OCI-LY1 (cell line): ENCODE results near the gene SSBP3.

Experiments
- H2AFZ ChIP-seq: fragments of 200-600 bp; sonication (generic), shearing (Covaris generic); 2 replicates; pipeline ENCODE4 v1.6.0; 2014; ENCODE audit warnings: antibody characterized with exemption, mild to moderate bottlenecking, low read length
- H3F3A ChIP-seq: fragments of 200-600 bp; sonication (generic), shearing (Covaris generic); 2 replicates; pipeline ENCODE4 v1.6.0; 2014; ENCODE audit warnings: mild to moderate bottlenecking, antibody characterized with exemption, low read length, moderate library complexity; ENCODE audit not compliant: insufficient read depth
- H3K27ac ChIP-seq: fragments of 200-600 bp; sonication (generic); 2 replicates; pipeline ENCODE4 v1.5.1; 2014; ENCODE audit warnings: low read length, mixed run types, mild to moderate bottlenecking, low read depth; ENCODE audit not compliant: poor library complexity, severe bottlenecking
- H3K27me3 ChIP-seq: fragments of 200-600 bp; sonication (generic); 2 replicates; pipeline ENCODE4 v1.6.0; 2014; ENCODE audit warnings: antibody characterized with exemption, mild to moderate bottlenecking, low read length, moderate library complexity; ENCODE audit not compliant: insufficient read depth
- H3K36me3 ChIP-seq: fragments of 200-600 bp; sonication (generic); 2 replicates; pipeline ENCODE4 v1.6.1; 2014; ENCODE audit warnings: mild to moderate bottlenecking, antibody characterized with exemption, low read length, moderate library complexity, mixed read lengths; ENCODE audit not compliant: insufficient read depth
- H3K4me1 ChIP-seq: fragments of 200-600 bp; sonication (generic); 2 replicates; pipeline ENCODE4 v1.5.1; 2014; ENCODE audit warnings: mild to moderate bottlenecking, low read length, moderate library complexity; ENCODE audit not compliant: insufficient read depth, severe bottlenecking
- H3K4me2 ChIP-seq: fragments of 200-600 bp; sonication (generic), shearing (Covaris generic); 2 replicates; pipeline ENCODE4 v1.6.1; 2014; ENCODE audit warnings: low read length
- H3K4me3 ChIP-seq: fragments of 200-600 bp; sonication (generic); 2 replicates; pipeline ENCODE4 v1.5.1; 2014; ENCODE audit warnings: low read length, low read depth, mild to moderate bottlenecking, mixed read lengths; ENCODE audit not compliant: poor library complexity, severe bottlenecking
- H3K79me2 ChIP-seq: fragments of 200-600 bp; shearing (Covaris generic); 2 replicates; pipeline ENCODE4 v1.6.1; 2016; ENCODE audit warnings: mixed run types, low read length, mixed read lengths; ENCODE audit not compliant: insufficient read depth
- H3K9ac ChIP-seq: fragments of 200-600 bp; sonication (generic), shearing (Covaris generic); 2 replicates; pipeline ENCODE4 v1.6.1; 2014; ENCODE audit warnings: mild to moderate bottlenecking, low read length, mixed read lengths
- H3K9me2 ChIP-seq: fragments of 200-600 bp; sonication (generic), shearing (Covaris generic); 2 replicates; pipeline ENCODE4 v1.6.1; 2014; ENCODE audit warnings: low read depth, mild to moderate bottlenecking, low read length, mixed read lengths
- H3K9me3 ChIP-seq: fragments of 200-600 bp; shearing (Covaris generic); 2 replicates; pipeline ENCODE4 v1.6.1; 2014; ENCODE audit warnings: low read length, mixed read lengths
- H4K20me1 ChIP-seq: fragments of 200-600 bp; sonication (generic), shearing (Covaris generic); 2 replicates; pipeline ENCODE4 v1.6.0; 2016; ENCODE audit warnings: mild to moderate bottlenecking, low read length; ENCODE audit not compliant: insufficient read depth
- EZH2 ChIP-seq: fragments of 200-600 bp; sonication (generic), shearing (Covaris generic); IDR thresholded peaks from 2 replicates; pipeline ENCODE4 v1.8.0; 2017; ENCODE audit warnings: borderline replicate concordance, mixed run types, mild to moderate bottlenecking, antibody characterized with exemption, low read length, moderate library complexity, mixed read lengths
- TF ChIP-seq, protein P1 (sequence below): fragments of 200-600 bp; sonication (generic), shearing (Covaris generic); IDR thresholded peaks from 2 replicates; pipeline ENCODE4 v1.5.1; 2017; ENCODE audit warnings: mild to moderate bottlenecking, antibody characterized with exemption, low read length, moderate library complexity, mixed read lengths

Gene SSBP3

DNA sequence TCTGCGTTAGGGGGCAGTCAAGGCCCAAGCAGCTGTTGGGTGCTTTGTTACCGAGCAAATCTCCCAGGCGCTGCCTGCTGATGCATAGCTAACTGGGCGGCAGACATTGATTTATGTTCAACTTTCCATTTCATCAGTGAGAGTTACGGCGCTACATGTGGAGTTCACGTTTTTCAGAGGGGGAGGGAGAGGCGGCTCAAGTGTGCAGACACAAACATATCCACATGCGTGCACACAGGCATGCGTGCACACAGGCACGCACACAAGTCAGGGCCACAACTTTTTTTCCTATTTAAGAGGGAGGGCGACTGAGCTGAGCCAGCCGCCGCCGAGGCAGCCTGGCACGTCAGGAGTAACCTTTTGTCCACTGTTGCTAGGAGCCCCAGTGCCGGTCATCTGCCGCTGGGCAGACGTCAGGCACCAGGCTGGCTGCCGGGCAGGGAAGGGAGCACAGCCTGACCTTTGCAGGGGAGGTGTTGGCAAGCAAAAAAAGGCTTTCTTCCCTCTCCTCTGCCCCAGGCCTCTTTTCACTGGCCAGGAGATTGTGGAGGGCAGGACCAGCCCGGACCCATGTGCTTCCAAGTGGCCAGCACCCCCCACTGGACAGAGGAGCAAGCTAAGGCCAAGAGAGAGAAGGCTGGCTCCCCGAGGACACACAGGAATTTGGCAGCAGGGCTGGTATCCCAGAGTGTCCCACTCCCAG is 133.0 kb downstream of the SSBP3 start:
- Histone ChIP-seq H3K36me3 (no peaks in the 10 kb centered on the region), H3K79me2 (no peaks in the 10 kb centered on the region), H3K4me2 (peak overlapping the region; percentile 41; the same call in 1 of the 2 replicates), H2AFZ (no peak overlapping the region), H3K9me2 (no peaks in the 10 kb centered on the region), H3K4me1 (peaks cover 14% of the 10 kb centered on the region), H3K27ac (no peak overlapping the region), H3K27me3 (no peaks in the 10 kb centered on the region), H3F3A (no peaks in the 10 kb centered on the region), H3K9ac (no peak overlapping the region; the same call in 1 of the 2 replicates), H3K4me3 (no peak overlapping the region), H3K9me3 (no peaks in the 10 kb centered on the region), H4K20me1 (no peaks in the 10 kb centered on the region)
- no peak for TF ChIP-seq EZH2
- TF ChIP-seq, protein P1, sequence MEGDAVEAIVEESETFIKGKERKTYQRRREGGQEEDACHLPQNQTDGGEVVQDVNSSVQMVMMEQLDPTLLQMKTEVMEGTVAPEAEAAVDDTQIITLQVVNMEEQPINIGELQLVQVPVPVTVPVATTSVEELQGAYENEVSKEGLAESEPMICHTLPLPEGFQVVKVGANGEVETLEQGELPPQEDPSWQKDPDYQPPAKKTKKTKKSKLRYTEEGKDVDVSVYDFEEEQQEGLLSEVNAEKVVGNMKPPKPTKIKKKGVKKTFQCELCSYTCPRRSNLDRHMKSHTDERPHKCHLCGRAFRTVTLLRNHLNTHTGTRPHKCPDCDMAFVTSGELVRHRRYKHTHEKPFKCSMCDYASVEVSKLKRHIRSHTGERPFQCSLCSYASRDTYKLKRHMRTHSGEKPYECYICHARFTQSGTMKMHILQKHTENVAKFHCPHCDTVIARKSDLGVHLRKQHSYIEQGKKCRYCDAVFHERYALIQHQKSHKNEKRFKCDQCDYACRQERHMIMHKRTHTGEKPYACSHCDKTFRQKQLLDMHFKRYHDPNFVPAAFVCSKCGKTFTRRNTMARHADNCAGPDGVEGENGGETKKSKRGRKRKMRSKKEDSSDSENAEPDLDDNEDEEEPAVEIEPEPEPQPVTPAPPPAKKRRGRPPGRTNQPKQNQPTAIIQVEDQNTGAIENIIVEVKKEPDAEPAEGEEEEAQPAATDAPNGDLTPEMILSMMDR, result peak; percentile 72

DNA sequence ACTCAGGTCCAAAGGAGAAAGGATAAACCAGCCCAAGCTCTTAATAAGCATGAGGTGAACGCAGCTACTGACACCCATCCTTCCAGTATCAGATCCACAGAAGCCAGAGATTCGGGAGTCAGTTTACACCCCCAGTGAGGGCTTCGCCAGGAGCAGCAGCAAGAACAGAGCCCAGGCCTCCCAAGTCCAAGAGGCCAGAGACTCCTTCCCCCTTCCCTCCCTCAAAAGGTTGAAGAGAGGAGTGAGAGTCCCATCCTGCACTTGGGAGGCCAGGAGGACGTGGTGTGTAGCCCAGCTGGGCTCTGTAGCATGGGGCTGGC is 133.5 kb downstream of the SSBP3 start:
- Histone ChIP-seq H3K36me3 (no peaks in the 10 kb centered on the region), H3F3A (no peaks in the 10 kb centered on the region), H2AFZ (no peak overlapping the region), H3K9ac (no peak overlapping the region), H3K27ac (no peak overlapping the region), H3K27me3 (no peaks in the 10 kb centered on the region), H4K20me1 (no peaks in the 10 kb centered on the region), H3K4me3 (no peak overlapping the region), H3K79me2 (no peaks in the 10 kb centered on the region), H3K9me2 (no peaks in the 10 kb centered on the region), H3K9me3 (no peaks in the 10 kb centered on the region), H3K4me2 (no peak overlapping the region), H3K4me1 (peaks cover 14% of the 10 kb centered on the region)
- no peak for TF ChIP-seq EZH2
- TF ChIP-seq, protein P1, result no peak

DNA sequence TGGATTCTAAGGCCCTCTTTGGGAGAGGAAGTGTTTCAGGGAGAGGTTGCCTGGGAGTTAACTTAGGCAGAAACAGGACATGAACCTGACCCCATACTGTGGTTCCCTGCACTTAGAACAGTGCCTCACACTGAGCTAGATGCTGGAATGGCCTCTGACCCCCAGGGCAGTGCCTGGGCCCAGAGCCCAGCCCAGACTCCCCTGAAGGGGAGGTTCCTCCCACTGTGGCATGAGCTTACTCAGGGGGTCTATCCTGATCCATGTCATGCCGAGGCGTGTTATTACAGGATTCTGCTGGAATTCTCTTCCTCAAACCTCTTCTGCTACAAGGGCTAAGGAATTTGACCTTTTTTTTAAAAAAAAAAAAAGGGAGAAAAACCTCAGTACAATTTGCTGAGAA is 134.1 kb downstream of the SSBP3 start:
- Histone ChIP-seq H3K36me3 (no peaks in the 10 kb centered on the region), H3K9me3 (no peaks in the 10 kb centered on the region), H3K4me2 (no peak overlapping the region), H3K9ac (no peak overlapping the region), H3K4me1 (peaks cover 14% of the 10 kb centered on the region), H3K4me3 (no peak overlapping the region), H3K79me2 (no peaks in the 10 kb centered on the region), H2AFZ (no peak overlapping the region), H3F3A (no peaks in the 10 kb centered on the region), H3K27ac (no peak overlapping the region), H3K9me2 (no peaks in the 10 kb centered on the region), H4K20me1 (no peaks in the 10 kb centered on the region), H3K27me3 (no peaks in the 10 kb centered on the region)
- no peak for TF ChIP-seq EZH2
- TF ChIP-seq, protein P1, result no peak
